Activated CD4-positive, alpha-beta T cell treated with anti-CD3 and anti-CD28 coated beads for 1 hour (primary cell): Measurements from ENCODE around the gene USP44.
"Not testable (repeated sequence)": the region's sequence is repeated elsewhere in the genome, so short reads cannot be mapped to it uniquely, and the experiment has no call there.

Experiments used
- DNase-seq: peaks from one replicate; pipeline ENCODE4 v3.0.0-alpha.2; 2020

Gene USP44

DNA sequence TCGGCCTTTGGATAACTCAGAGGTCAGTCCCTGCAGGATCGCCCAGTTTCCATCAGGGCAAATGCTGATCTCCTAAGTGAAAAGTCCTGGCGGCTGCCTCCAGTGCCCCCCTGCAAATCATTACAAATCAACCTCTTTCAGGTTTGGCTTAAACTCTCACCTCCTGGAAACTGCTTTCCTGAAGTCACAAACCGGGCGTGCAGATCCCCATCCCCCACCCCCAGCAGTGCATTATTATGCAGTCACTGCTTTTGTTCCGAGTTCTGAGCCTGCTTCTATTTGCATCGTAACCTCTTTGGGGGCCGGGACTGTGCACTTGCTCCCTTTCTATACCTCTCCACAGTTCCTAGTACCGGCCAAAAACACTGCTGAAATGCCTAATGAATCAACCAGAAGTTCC is at the start of gene USP44:
Gene USP44, minus strand, starts transcription at position 172 of the 400 bp plus-strand sequence. CDS start 17,220 bp downstream, outside the sequence.
- no peak for DNase-seq

DNA sequence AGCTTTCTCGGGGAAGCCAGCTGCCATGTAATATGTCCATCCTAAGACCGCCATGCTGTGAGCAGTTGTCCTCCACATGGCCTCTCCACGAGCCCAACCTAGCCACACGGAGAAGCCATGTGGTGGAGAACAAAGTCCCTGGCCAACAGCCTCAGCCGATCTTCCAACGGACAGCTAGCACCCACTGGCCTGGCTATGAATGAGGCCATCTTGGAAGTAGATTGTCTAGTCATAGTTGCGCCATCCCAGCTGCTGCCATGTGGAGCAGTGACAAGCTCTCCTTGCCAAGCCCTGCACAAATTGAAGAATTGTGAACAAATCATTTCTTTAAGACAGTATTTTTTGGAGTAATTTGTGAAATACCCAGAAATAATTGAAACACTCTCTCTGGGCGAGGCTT is 49.3 kb upstream of the USP44 start:
- no peak for DNase-seq

DNA sequence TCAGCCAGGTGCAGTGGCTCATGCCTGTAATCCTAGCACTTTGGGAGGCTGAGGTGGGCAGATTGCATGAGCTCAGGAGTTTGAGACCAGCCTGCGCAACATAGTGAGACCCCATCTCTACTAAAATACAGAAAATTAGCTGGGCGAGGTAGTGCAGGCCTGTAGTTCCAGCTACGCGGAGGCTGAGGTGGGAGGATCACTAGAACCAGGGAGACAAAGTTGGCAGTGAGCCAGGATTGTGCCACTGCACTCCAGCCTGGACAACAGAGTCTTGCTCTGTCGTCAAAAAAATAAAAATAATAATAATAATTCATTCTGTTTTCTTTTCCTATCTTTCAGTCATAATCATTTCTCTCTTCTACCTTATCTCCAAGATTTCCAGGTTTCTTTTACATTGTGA is 48.6 kb upstream of the USP44 start:
- no peak for DNase-seq

DNA sequence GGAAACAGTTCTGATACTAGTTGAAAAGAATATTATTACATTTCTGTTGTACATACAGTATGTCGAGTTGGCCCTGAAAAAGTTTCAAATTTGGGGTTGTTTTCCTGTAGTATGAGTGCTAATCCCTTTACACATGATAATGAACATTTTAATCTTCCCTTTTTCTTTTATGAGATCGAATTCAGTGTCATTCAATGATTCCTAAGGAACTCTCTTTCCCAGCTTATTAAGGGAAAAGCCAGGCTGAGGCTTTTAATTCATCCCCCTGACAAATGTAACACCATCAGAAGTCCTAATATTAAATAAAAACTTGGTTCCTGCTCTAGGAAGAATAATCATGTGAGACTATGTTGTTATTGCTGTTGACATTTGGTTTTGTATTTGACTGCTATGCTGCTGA is 42.9 kb upstream of the USP44 start:
- DNase-seq = no peak

DNA sequence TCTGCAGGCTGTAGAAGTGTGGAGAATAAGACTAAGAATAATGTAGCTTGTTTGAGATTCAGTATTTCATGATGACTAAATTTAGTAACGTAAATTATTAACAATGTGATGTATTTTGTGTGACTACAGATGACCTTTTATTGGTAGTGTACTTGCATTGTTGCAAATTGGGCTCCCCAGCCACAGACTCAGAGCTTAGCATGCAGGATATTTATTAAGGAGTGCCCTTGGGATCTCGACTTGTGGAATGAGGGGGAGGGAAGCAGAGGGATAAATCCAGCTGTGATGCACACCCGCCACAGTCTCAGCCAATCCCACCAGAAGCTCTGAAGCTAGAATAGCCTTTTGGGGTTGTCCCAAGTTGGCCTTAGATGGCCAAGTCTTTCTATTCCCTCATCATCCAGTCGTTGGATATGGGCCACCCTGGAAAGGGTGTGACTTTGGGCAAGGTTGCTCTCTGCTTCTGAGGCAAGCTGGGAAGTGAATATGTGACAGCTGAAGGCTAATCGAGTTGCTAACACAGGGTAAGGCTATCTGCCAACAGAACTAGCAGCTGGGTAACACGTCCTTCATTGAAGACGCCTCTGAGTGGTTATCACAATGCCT is 42.1 kb upstream of the USP44 start:
- DNase-seq = no peak

DNA sequence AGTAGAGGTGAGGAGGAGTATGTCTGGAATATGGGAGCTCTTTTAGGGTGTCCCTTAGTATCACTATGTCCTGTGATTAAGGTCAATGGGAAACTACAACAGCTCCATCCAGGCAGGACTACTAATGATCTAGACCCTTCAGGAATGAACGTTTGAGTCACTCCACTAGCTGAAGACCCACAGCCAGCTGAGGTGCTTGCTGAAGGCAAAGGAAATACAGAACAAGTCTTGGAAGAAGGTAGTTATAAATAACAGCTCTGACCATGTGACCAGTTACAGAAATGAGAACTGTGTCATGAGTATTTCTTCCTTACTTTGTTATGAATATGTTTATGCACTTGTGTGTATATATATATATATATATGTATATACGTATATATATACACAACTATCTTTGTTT is 40.5 kb upstream of the USP44 start:
- no peak for DNase-seq

DNA sequence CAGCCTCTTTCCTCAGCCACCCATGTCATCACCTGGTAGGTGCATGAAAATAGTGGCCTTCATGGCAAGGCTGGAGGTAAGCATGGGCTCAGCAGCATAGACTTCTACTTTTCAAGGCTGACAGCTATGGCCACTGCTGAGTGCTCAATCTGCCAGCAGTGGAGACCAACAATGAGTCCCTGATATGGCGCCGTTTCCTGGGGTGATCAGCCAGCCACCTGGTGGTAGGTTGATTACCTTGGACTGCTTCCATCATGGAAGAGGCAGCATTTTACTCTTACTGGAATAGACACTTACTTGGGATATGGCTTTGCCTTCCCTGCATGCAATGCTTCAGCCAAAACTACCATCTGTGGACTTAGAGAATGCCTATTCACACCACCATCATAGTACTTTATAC is 39.5 kb upstream of the USP44 start:
- no peak for DNase-seq

DNA sequence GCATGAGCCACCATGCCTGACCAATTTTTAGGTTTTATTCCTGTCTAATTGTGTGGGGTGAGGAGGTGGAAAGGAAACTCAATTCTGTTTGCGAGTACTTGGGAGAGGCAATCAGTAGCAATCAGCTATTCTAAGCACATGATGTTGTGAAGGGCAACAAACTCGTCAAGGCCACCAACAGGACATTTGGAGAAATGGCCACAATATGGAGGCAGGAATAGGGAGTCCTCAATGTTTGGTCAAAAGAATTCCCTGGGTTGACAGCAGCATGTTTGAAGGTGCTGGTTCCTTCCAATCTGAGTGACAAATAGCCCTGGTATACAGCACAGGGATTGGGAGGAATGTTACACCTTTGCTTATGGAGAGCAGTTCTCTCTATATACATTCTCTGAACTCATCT is 32.7 kb upstream of the USP44 start:
- DNase-seq = no peak

DNA sequence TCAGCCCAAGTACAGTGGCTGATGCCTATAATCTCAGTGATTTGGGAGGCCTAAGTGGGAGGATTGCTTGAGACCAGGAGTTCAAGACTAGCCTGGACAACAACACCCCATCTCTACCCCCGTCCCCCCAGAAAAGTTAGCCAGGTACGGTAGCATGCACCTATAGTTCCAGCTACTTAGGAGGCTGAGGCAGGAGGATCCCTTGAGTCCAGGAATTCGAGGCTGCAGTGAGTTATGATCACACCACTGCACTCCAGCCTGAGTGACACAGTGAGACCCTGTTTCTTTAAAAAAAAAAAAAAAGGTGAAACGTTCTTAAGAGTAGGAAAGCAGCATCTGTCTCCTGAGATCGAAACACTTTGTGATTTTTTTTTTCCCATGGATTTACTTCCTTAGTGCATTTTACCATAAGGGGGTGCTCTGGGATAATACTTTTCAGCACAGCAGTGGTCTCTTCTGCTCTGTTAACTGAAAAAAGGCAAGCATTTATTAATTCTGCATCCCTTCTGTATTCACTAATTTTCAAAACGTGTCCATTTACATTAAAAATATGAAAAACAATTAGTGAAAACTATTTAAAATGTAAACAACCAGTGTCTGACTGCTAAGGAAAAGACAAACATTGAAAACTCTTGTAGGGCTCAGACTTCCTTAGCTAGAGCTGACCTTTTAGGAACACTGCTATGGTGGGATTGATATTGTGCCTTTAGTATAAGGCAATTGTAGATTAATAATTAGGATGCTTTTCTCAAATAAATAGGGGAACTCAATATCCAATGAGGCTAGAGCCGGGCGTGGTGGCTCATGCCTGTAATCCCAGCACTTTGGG is 31.2 kb upstream of the USP44 start:
- no peak for DNase-seq

DNA sequence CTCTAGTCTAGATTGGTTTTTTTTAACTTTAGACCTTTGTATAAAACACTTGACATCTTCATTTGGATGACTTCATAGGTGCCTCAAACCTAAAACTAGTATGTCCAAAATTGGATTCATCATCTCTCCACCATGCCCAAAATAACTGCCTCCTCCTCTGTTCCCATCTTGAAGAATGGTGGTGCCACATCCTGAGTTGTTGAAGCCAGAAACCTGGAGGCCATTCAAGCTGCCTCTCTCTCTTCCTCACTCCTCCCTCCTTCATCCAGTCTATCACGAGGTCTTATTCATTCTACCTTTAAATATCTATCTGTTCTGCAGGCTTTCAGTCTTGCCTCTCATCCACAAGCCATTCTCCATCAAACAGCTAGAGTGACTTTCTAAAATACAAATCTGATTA is 26.5 kb upstream of the USP44 start:
- DNase-seq = no peak

DNA sequence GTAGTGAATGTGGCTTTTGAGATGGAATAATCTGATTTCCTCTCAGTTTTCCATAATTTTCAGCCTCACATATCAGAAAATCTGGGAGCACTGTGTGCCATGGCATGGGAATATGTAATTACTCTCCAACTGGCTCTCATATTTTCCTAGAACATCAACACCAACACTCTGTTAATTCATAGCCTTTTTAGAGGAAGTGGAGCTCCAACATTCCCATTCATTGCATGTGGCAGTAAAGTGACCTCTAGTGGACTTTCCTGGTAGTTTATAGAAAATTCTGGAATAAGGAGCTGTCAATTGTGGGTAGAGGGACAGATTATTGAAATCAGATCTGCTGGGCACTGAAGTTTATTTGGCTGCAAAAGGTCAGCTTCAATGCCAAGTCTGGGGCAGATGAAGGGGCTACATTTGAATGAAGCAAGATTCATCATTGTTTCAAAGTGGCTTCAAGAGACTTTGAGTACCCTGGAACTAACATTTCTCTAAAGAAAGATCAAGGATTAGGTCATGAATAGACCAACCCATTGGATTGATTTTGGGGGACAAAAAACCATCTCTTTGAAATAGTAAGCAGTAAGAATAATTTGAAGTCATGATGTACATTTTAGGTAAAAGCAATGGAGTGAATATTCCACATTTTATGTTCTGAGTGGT is 23.6 kb upstream of the USP44 start:
- DNase-seq = no peak

DNA sequence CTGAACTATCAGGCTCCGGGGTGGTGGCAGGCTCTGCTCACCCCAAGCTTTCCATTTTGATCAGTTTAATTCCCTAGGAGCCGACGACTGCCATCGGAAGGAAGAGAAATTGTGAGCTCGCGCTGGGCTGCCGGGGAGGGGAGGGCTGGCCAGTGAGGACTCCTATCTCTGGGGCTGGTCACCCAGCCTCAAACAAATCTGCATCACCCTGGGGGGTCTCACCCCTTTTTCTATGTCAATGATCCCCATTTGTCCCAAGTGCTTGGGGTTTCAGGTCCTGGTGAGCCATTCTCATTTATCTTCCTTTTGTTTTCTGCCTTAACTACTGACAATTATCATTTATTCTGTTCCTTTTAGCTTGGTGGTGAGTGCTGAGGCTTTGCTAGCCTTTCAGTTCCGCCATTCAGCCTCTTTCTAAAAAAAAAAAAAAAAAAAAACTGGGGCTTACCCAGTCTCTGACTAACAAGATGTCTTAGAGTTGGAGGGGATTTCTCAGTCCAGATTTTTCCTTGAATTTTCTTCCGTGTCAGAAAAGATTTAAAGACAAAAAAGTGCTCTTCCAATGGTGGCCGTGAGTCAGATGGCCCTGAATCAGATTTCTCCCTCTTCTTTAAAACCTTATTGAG is 22.8 kb upstream of the USP44 start:
- no peak for DNase-seq

DNA sequence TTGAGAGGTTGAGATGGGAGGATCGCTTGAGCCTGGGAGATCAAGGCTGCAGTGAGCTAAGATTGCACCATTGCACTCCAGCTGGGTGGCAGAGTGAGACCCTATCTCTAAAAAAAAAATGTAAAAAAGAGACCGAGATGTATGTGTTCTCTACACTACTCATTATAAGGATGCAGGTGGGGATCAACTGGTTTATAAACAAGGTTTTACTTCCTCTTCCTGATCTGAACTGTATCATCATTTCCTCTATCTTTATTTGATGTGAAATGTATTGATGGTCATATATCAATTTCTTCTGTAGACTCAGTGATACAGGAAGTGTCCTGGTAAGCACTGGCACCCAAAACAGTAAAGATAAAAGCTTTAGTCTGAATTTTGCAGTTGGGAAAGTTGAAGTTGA is 20.1 kb upstream of the USP44 start:
- no peak for DNase-seq

DNA sequence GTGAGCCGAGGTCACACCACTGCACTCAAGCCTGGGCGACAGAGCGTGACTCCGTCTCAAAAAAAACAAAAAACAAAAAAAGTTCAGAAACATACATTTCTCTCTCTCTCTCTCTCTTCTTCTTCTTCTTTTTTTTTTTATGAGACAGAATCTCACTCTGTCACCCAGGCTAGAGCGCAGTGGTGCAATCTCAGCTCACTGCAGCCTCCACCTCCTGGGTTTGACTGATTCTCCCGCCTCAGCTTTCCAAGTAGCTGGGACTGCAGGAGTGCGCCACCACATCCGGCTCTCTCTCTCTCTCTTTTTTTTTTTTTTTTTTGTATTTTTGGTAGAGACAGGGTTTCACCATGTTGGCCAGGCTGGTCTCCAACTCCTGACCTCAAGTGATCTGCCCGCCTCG is 16.8 kb upstream of the USP44 start:
- DNase-seq = not testable (repeated sequence)

DNA sequence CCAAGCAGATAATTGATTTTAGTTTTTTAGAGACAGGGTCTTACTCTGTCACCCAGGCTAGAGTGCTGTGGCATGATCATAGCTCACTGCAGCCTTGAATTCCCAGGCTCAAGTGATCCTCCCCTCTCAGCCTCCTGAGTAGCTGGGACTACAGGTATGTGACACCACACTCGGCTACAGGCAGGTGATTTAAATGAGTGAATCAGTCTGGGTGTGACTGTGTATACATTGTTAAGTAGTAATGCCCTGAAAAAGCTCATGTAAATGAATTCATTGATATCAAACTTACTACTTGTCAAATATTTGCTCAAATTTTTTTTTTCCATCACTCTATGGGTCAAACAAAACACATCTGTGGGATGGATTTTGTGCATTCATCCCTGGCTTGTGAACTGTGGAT is 6.3 kb upstream of the USP44 start:
- no peak for DNase-seq

DNA sequence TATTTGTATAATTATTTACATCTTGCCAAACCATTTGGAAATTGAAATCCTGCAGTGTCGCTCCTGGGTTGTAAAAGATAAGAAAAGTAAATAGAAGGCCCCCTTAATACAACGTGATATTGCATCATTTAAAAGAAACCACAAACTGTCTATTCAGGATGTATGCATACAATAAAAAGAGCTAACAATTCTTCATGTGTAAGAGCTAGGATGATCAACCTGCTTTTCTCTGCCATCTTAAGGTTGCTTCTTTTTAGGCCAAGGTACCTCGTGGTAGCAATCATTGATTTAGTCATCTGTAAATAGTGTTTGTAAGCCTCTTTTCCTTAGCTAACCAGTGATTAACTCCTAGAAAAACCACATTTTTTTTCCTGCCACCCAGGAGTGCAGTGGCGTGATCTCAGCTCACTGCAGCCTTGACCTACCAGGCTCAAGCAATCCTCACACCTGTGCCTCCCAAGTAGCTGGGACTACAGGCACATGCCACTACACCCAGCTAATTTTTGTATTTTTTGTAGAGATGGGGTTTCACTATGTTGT is 3.3 kb upstream of the USP44 start:
- no peak for DNase-seq

DNA sequence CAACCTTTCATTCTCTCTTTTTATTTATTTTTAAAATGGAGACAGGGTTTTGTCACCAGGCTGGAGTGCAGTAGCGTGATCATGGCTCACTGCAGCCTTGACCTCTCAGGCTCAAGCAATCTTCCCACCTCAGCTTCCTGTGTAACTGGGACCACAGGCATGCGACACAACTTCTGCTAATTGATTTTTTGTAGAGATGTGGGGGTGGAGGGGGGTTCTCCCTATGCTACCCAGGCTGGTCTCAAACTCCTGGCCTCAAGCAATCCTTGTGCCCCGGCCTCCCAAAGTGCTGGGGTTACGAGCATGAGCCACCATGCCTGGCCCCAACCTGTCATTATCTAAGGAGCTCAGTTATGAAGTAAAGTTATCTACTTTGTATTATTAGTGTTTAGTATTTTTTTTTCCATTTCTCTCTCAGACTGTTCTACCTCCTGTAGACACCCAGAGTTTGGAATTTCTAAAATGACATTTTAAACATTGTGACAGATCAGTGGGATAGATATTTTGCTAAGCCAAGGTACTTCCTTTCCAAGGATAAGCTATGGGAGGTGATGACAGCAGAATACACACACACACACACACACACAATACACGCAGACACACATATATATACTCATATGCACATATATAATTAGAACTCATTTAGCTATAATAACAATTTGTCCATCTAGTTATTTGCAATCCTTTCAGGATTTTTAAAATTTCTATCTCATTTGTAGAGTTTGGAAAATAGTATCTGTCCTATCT is 2.1 kb upstream of the USP44 start:
- no peak for DNase-seq

DNA sequence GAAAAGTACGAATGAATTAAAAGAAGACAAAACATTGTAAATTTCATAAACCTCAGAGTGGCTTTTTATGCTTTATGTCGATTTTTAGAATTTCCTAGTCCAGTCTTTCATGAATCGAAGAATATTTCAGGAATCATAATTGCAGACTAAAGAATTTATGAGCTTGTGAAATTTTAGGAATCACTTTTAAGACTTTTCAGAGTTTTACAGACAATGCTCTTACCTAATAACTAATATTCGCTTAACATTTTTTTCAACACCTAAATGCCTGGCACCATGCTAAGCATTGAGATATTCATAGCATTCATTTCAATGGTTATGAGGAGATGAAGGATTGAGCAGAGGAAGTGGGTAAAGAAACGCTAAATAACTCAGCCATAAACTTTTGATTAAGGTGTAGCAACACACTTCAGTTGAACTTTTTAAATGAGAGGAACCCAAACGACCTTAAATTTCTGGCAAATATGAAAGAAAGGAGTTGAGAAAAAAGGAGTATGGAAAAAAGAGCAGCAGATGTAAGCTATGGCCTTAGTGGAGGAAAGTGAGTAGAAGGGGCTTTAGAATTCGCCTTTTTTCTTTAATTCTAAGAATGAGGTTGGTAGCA is 739 bp upstream of the USP44 start:
- no peak for DNase-seq

DNA sequence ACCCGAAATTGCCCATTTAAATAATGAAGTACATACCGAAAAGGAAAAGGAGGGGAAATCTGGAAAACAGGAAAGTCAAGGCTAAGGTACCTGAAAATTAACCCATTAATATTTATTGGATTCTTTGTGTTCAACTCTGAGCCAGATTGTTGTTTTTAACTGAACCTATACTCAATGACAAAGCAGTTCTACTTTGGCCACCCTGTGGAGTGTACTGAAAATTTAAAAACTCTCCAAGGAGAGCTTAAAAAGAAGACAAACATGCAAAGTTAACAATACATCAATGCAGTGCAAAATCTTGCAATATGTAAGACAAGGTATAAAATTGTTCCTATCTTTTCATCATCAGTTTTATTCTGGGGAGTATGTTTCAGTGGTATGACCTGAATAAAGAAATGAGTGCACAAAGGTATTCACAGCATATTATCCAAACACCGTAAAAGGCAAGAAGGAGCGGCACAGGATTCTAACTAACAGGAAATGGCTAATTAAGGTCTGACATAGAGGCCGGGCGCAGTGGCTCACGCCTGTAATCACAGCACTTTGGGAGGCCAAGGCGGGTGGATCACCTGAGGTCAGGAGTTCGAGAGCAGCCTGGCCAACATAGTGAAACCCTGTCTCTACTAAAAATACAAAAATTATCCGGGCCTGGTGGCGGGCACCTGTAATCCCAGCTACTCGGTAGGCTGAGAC is 1.7 kb downstream of the USP44 start:
- no peak for DNase-seq

DNA sequence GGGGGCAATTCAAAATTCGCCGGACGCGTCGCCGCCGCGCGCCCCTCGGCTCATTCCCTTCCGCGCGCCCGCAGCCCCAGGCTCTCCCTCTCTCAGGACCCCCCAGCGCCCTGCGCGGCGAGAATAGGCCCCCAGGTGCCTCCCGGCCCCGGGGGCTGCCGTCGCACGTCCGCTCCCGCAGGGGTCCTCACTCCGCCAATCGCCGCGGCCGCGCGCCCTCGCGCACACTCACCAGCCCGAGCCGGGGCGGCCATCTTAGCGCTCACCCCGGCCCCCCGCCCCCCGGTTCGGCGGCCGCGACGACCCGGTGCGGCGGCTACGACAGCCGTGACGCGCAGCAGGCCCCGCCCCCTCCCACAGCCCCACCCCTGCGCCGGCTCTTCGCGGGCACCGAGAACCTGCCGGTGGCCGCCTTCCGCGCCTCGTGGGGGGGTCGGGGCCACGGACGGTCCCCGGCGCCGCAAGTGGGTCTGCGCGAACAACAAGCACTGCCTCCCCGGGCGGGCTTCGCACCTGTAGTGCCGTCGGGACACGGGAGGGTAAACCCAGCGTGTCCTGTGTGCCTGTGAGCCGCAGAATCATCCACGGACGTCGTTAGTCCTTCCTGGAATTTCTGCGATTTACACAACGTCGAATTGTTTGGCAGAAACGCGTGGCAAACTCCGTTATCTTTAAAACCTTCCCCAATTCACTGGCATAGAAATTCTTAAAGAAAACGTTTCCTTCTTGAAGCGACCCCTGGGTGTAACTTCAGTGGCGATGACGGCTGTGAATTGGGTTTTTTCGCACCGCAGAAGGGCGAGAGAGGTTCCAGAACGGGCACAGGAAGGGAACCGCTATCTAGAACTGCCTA is 2.5 kb downstream of the USP44 start:
- peak; percentile 57 for DNase-seq
